ENCODE measurements around the gene SRPK1.
"Not testable (repeated sequence)": the region's sequence is repeated elsewhere in the genome, so short reads cannot be mapped to it uniquely, and the experiment has no call there.

SRPK1 gene

DNA sequence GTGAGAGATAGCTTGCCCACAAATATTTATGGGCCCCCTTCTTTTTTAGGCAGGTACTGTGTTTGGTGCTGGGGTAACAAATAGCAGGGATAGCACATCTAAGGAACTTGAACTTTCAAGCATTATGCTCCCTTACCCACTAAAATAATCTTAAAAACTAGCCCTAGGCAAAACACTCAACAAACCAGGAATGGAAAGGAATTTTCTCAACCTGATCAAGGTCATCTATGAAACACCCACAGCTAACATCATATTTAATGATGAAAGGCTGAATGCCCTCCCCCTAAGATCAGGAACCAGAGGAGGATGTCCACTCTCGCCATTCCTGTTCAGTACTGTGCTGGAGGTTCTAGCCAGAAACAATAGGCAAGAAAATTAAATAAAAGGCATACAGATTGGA, 8.7 kb upstream of the SRPK1 start:
- no peak for DNase-seq

DNA sequence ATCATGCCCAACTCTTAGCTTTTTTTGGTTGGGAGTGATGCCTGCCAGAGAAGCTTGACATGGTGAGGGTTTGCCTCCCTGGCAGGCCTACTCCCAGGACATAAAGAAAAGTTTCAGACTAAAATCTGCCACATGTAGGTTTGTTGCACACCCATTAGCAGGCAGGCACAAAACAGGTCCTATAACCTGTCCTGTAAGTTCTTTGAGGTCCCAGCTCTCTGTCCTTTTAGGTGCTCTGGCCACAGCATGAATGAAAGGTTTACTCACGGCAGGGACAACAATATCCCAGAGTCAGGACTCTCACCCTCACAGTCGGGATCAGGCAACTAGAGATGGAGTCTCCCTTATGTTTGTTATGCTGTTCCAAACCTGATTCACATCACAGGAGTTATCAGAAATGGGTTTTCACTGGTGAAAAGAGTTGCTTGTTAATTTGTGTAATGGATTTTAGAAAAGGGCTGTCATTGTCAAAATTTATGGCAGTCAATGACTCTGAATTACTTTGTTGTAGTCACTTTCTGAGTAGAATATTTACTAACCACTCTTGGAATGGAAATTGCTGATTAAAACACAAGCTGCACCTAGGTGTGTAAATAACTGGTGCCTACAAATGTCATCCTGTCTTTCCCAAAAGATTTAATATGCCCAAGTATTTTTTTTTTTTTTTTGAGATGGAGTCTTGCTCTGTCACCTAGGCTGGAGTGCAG, 5.8 kb upstream of the SRPK1 start:
- no peak for DNase-seq

DNA sequence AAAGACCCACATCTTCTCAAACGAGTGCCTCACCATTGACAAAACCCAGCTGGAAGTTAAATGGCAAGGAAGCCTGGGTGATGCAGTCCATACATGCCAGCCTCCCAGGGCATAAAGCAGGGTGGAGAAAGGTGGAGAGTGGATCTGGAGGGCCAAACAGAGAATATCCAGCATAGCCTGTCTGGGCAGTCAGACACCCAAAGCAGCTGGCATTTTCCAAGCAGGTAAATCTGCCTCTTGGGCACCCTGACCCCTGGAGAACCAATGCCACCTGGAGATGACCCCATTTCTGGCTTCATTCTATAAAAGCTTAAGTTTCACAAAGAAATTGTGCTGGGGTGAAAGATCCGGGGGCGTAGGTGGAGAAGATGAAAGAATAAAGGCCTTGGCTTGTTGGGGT, 5.1 kb upstream of the SRPK1 start:
- no peak for DNase-seq

DNA sequence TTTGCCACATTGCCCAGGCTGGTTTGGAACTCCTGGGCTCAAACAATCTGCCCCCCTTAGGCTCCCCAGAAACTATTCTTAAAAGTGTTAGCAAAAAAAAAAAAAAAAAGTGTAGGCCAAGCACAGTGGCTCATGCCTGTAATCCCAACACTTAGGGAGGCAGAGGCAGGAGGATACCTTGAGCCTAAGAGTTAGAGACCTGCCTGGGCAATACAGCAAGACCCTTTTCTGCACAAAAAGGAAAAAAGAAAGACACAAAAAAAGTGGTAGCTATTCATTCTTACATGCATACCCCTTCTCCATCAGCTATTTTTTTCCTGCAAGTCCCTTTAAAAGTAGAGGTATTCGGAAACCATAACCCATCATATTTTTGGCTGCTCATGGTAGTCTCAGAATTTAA, 3.2 kb upstream of the SRPK1 start:
- no peak for DNase-seq

DNA sequence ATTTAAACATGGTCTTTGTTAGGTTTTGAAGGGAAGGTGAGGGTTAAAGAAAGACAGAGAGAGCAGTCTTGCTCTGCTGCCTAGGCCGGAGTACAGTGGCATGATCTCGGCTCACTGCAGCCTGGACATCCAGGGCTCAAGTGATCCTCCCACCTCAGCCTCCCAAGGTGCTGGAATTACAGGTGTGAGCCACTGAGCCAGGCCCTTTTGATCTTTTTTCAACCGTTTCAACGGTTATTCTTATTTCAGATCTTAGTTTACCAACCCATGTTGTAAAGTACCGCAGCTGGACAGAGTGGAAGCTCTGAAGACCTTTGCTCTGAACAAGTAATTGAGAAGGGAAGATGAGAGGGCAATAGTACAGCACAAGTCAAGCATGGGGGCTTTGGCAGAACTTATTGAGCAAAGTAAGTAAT, 1.2 kb upstream of the SRPK1 start:
- no peak for DNase-seq

DNA sequence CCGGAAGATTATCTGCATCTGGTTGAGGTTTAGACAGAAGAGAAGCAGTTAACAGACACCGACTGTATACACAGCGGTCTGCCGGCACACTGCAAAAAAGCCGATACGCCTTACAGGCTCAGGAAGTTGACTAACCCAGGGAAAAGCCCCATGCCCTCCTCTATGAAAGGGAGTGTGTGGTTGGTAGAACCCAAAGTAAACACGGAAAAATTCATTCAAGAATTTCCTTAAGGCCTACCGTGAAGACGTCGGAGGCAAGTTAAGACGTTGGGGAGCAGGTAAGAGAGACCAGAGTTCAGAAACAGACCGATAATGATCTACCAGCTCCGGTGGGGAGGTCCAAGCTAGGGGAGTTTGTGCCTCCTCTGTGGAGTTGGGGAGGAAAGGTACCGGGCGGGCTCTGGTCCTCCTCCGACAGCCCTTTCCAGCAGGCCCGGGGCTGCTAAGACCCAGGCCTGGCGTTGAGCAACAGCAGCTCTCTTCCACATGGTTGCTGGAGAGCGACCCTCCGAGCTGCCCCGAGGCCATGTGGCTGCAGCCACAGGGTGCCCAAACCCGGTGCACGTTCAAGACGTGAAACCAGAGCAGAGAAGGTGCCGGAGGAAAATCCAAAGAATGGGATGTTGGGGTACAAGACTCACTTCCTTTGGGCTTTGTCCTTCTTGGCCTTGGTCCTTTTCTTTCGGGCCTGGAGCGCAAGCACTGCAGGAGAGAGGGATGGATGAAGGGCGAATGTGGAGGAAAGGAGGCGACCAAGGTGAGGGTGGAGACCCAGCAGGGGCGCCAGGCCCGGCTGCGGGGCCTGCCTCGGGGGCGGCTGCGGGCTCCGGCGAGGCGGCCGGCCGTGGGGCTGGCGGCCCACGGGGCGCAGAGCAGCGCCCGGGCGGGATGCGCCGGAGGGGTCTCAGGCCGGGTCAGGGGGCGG, 809 bp downstream of the SRPK1 start:
- DNase-seq: no peak

DNA sequence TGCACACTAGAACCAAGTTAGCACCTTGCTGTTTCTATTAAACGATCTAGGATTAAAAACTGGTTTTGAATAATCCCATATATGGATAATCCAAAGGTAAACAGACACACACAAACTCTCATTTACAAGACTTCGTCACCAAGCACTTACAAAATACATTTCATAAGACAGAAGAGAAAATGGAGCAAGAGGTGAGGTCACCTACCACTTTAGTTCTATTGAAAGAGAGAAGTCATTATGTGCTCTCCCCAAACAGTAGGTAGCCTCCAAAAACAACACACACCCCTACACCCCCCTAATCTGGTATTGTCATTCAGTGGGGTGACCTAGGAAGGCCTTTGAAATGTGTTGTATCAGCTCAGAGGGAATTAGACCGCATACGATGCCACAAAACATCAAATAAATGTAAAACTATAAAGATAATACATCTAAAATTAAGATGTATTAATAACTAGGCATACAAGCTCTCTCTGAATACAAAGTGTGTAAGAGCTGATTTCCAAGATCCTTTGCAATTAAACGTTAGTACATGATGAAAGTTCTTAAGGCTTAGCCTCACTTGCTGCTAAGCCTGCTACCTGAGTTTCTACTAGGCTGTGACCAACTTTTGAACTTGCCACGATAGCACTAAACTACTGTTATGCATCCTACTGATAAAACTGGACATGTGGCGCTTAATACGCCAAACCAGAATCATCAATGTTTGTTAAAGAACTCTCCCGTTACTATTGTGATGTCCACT, 1.6 kb downstream of the SRPK1 start:
- DNase-seq: no peak

DNA sequence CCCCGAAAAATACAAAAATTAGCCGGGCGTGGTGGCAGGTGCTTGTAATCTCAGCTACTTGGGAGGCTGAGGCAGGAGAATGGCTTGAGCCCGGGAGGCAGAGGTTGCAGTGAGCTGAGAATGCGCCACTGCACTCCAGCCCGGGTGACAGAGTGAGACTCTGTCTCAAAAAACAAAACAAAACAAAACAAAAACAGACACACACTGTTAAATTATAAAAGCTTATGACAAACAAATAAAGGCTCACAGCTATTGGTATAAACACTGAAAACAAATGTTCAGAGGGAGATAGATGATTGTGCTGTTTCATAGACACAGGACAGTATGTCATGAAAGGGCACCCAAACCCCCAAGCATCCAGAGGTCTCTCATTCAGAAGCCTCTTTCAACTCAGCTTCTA, 4.0 kb downstream of the SRPK1 start:
- not testable (repeated sequence) for DNase-seq

DNA sequence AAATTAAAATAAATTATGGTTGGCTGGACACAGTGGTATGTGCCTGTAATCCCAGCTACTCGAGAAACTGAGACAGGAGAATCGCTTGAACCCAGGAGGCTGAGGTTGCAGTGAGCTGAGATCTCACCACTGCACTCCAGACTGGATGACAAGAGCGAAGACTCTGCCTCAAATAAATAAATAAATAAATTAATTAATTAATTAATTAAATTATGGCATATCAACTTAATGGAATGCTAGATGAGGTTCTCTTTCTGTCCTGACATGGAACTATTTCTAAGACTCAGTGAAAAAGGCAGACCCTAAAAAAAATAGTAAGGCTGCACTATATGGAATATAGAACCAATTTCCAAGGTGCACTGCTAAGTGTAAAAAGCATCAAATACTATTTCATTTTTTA, 4.8 kb downstream of the SRPK1 start:
- no peak for DNase-seq

DNA sequence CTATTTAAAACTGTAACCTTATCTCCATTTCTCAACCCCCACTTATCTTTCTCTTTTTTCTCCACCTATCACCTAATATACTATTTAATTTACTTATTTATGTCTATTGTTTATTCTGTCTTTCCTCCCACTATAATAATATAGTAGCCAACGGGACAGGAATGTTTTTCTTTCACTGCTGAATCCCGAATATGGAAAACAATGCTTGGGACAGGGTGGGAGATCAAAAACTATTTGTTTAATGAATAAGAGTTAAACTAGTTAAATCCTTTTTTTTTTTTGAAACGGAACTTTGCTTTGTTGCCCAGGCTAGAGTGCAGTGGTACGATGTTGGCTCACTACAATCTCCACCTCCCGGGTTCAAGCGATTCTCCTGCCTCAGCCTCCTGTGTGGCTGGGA, 6.4 kb downstream of the SRPK1 start:
- no peak for DNase-seq

DNA sequence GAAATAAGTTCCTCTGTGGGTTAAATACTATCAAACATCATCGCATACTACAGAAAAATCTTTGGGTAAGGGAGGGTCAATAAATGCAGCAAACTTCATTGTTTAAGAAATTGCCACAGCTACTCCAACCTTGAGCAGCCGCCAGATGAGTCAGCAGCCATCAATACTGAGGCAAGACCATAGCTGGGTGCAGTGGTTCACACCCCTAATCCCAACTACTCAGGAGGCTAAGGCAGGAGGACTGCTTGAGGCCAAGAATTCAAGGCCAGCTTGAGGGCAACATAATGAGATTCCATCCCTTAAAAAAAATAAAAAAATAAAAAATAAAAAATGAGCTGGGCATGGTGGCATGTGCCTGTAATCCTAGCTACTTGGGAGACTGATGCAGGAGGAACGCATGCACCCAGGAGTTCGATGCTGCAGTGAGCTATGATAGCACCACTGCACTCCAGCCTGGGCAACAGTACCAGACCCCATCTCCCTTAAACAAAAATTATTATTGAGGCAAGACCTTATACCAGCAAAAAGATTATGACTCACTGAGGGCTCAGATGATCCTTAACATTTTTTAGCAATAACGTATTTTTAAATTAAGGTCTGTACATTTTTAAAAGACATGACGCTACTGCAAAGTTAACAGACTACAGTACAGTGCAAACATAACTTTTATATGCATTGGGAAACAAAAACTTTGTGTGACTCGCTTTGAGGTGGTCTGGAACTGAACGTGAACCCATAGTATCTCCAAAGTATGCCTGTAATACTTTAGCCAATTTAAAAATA, 8.8 kb downstream of the SRPK1 start:
- DNase-seq: no peak

DNA sequence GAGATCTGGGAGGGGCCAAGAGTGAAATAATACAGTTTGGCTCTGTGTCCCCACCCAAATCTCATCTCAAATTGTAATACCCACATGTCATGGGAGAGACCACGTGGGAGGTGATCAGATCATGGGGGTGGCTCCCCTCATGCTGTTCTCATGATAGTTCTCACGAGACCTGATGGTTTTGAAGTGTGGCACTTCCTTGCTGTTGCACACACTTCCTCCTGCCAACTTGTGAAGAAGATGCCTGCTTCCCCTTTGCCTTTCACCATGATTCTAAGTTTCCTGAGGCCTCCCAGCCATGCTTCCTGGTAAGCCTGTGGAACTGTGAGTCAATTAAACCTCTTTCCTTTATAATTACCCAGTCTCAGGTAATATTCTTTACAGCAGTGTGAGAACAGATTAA, 11.3 kb downstream of the SRPK1 start:
- not testable (repeated sequence) for DNase-seq

DNA sequence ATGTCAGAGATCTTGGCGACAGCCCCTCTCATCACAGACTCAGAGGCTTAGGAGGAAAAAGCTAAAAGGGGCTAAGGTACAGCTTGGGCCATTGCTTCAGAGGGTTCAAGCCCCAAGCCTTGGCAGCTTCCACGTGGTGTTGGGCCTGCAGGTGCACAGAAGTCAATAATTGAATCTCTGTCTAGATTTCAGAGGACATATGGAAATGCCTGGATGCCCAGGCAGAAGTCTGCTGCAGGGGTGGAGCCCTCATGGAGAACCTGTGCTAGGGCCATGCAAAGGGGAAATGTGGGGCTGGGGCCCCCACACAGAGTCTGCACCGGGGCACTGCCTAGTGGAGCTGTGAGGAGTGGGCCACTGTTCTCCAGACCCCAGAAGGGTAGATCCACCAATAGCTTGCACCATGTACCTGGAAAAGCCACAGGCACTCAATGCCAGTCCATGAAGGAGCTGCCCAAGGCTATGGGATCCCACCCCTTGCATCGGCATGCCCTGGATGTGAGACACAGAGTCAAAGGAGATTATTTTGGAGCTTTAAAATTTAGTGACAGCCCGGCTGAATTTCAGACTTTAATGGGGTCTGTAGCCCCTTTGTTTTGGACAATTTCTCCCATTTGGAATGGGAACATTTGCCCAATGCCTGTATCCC, 12.0 kb downstream of the SRPK1 start:
- not testable (repeated sequence) for DNase-seq

DNA sequence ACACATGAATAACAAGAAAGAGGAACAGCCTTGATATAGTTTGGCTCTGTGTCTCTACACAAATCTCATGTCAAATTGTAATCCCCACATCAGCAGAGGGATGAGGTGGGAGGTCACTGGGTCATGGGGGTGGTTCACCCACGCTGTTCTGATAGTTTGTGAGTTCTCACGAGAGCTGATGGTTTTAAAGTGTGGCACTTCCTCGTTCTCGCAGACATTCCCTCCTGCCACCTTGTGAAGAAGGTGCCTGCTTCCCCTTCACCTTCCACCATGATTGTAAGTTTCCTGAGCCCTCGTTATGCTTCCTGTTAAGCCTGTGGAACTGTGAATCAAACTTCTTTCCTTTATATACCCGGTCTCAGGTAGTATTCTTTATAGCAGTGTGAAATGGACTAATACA, 13.1 kb downstream of the SRPK1 start:
- no peak for DNase-seq

DNA sequence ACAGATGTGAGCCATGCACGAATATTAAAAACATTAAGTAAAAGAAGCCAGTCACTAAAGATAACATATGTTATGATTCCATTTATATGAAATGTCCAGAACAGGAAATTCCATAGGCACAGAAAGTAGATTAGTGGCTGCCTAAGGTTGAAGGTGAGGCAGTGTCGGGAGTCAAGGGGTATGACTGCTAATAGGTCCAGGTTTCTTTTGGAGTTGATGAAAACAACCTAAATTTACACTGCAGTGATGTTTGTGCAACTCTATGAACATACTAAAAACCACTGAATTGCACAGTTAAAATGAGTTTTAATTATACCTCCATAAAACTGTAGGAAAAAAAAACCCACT, 14.4 kb downstream of the SRPK1 start:
- no peak for DNase-seq

DNA sequence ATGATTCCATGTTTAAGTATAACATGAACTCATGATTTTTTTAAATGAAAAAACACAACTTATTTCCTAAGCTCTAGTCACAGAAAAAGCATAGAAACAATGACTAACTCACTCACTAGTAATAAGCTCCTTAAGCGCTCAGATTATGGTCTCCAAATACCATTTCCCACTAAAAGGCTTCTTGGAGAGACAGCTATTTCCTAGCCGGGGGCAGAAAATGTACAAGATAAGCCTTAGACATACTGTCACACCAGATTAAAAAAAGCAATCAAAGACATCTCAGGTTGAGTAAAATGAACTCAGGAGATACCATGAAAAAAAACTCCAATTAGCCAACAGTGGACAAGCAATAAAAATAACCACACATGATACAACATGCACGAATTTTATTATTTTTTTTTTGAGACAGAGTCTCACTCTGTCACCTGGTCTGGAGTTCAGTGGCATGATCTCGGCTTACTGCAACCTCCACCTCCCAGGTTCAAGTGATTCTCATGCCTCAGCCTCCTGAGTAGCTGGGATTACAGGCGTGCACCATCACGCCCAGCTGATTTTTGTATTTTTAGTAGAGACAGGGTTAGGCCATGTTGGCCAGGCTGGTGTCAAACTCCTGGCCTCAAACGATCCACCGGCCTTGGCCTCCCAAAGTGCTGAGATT, 14.9 kb downstream of the SRPK1 start:
- no peak for DNase-seq

DNA sequence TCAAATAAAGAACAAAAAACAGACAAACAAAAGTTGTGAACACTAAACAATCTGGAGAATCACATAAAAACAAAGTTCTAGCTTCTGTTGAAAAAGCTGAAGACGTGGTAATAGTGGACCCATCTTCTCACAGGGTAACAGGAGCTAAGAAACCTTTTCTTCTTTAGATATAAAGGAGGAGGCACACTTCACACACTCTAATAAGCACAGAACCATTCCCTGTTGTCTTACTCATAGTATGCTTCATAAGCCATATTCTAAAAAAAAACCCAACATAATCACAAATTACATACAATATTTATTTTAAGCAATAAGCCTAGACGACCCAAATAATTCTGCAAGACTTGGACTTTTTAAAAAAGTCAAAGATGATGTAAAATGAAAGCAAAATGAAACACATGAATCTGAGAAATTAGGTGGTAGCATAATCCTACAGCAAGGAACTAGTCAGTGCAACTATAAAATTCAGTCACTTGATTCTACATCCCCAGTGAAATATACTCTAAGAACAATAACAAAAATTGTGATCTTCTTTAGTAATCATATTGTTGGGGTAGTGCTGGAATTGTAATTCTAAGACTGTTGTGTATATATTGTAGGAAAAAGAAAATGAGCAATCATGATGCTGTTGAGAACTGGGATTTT, 15.6 kb downstream of the SRPK1 start:
- no peak for DNase-seq

DNA sequence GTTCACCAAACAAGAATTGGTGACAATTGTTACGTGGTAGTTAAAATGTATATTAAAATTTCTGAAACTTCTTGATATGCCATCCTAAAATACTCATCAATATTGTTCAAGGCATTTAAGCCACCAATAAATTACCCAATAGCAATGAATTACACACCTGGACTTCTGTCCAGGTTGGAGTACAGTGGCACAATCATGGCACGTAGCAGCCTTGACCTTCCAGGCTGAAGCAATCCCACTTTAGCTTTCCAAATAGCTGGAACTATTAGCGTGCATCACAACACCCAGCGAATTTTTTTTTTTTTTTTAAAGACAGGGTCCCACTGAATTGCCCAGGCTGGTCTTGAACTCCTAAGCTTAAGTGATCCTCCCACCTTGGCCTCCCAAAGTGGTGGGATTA, 17.2 kb downstream of the SRPK1 start:
- DNase-seq: no peak

DNA sequence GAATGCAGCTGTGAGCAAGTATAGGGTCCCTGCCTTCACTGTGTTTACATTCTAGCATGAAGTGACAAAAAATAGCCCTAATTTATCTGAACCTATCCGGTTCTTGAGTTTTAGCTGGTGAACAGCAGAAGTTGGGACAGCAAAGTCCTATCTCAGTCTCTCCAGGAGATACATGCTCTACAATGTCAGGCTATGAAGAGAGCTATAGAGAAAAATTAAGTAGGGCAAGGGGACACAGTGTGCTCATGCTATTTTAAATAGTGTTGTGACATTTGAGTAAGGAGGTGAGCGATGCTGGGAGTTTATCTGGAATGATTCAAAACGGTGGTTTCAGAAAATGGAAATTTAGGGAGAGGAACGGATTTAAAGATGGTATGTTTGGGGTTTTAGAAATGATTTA, 20.4 kb downstream of the SRPK1 start:
- no peak for DNase-seq

DNA sequence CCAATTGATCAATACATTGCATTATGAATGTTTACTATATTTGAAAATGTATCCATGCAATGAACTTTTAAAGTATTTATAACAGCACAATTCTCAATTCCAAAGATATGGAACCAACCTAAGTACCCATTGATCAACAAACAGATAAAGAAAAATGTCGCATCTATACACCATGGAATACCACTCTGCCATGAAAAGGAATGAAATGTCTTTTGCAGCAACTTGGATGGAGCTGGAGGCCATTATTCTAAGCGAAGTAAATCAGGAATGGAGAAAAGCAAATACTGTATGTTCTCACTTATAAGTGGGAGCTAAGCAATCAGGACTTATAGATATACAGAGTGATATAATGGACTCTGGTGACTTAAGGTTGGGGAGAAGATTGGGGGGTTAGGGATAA, 22.9 kb downstream of the SRPK1 start:
- no peak for DNase-seq

DNA sequence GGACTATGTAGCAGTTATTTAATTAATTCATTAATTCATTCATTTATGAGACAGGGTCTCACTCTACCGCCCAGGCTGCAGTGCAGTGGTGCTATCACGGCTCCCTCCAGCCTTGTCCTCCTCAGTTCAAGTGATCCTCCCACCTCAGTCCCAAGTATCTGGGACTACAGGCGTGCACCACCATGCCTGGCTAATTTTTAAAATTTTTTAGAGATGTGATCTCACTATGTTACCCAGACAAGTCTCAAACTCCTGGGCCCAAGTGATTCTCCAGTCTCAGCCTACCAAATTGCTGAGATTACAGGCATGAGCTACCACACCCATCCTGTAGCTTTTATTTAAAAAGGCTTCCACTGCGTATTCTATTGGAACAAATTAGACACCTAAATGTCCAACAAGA, 23.4 kb downstream of the SRPK1 start:
- no peak for DNase-seq

Measured in NCI-H446 (cell line).